ENCODE results near the gene GSK3A.
"Not testable (repeated sequence)": the region's sequence is repeated elsewhere in the genome, so short reads cannot be mapped to it uniquely, and the experiment has no call there.

GSK3A gene

GRCh38 chr19:42257842-42258241 lies 15.4 kb upstream of the GSK3A start:
- not testable (repeated sequence) for H3K9me3 ChIP-seq (ENCODE audit: control insufficient read depth, insufficient read depth, low read length); H3K9ac ChIP-seq (ENCODE audit: low read depth, low read length); H3K36me3 ChIP-seq (ENCODE audit: control insufficient read depth, insufficient read depth, low read length); H3K4me3 ChIP-seq (ENCODE audit: low read depth, low read length); H3K4me1 ChIP-seq (ENCODE audit: control insufficient read depth, insufficient read depth, low read length); H3K27me3 ChIP-seq (ENCODE audit: control insufficient read depth, insufficient read depth, low read length)

- H3K4me3 ChIP-seq (ENCODE audit: low read depth, low read length): peak overlapping the region; percentile 66
- H3K36me3 ChIP-seq (ENCODE audit: control insufficient read depth, insufficient read depth, low read length): no peaks in the 10 kb centered on the region
- no peaks in the 10 kb centered on the region for H3K9me3 ChIP-seq (ENCODE audit: control insufficient read depth, insufficient read depth, low read length)
- peak overlapping the region; percentile 47 for H3K9ac ChIP-seq (ENCODE audit: low read depth, low read length)
- no peaks in the 10 kb centered on the region for H3K27me3 ChIP-seq (ENCODE audit: control insufficient read depth, insufficient read depth, low read length)
- H3K4me1 ChIP-seq (ENCODE audit: control insufficient read depth, insufficient read depth, low read length): peaks cover 7% of the 10 kb centered on the region
Measured at GRCh38 chr19:42255766-42256745, 13.7 kb upstream of the GSK3A start.

- H3K9ac ChIP-seq (ENCODE audit: low read depth, low read length): peak within 1 kb of the TSS; percentile 54
- H3K36me3 ChIP-seq (ENCODE audit: control insufficient read depth, insufficient read depth, low read length): peaks cover 4% of the 10 kb centered on the region
- H3K4me3 ChIP-seq (ENCODE audit: low read depth, low read length): peak within 1 kb of the TSS; percentile 80
- H3K4me1 ChIP-seq (ENCODE audit: control insufficient read depth, insufficient read depth, low read length): peaks cover 7% of the 10 kb centered on the region
- no peaks in the 10 kb centered on the region for H3K9me3 ChIP-seq (ENCODE audit: control insufficient read depth, insufficient read depth, low read length)
- no peaks in the 10 kb centered on the region for H3K27me3 ChIP-seq (ENCODE audit: control insufficient read depth, insufficient read depth, low read length)
Measured at GRCh38 chr19:42254850-42255765, 12.7 kb upstream of the GSK3A start, which contains the start of gene ERF. ERF (minus strand) TSS chr19:42255128; CDS start chr19:42254999, 129 bp downstream.

GRCh38 chr19:42254089-42254849 lies 11.9 kb upstream of the GSK3A start:
- Histone ChIP-seq H3K4me3 (ENCODE audit: low read depth, low read length) (peak overlapping the region; percentile 80), H3K36me3 (ENCODE audit: control insufficient read depth, insufficient read depth, low read length) (peaks cover 12% of the 10 kb centered on the region), H3K4me1 (ENCODE audit: control insufficient read depth, insufficient read depth, low read length) (peaks cover 7% of the 10 kb centered on the region), H3K9ac (ENCODE audit: low read depth, low read length) (peak overlapping the region; percentile 54), H3K9me3 (ENCODE audit: control insufficient read depth, insufficient read depth, low read length) (no peaks in the 10 kb centered on the region), H3K27me3 (ENCODE audit: control insufficient read depth, insufficient read depth, low read length) (no peaks in the 10 kb centered on the region)

GRCh38 chr19:42253245-42254088 lies 11.1 kb upstream of the GSK3A start:
- H3K4me1 ChIP-seq (ENCODE audit: control insufficient read depth, insufficient read depth, low read length): peaks cover 7% of the 10 kb centered on the region
- H3K4me3 ChIP-seq (ENCODE audit: low read depth, low read length): peak overlapping the region; percentile 80
- peak overlapping the region; percentile 79 for H3K9ac ChIP-seq (ENCODE audit: low read depth, low read length)
- H3K9me3 ChIP-seq (ENCODE audit: control insufficient read depth, insufficient read depth, low read length): no peaks in the 10 kb centered on the region
- peaks cover 16% of the 10 kb centered on the region for H3K36me3 ChIP-seq (ENCODE audit: control insufficient read depth, insufficient read depth, low read length)
- H3K27me3 ChIP-seq (ENCODE audit: control insufficient read depth, insufficient read depth, low read length): no peaks in the 10 kb centered on the region

DNA sequence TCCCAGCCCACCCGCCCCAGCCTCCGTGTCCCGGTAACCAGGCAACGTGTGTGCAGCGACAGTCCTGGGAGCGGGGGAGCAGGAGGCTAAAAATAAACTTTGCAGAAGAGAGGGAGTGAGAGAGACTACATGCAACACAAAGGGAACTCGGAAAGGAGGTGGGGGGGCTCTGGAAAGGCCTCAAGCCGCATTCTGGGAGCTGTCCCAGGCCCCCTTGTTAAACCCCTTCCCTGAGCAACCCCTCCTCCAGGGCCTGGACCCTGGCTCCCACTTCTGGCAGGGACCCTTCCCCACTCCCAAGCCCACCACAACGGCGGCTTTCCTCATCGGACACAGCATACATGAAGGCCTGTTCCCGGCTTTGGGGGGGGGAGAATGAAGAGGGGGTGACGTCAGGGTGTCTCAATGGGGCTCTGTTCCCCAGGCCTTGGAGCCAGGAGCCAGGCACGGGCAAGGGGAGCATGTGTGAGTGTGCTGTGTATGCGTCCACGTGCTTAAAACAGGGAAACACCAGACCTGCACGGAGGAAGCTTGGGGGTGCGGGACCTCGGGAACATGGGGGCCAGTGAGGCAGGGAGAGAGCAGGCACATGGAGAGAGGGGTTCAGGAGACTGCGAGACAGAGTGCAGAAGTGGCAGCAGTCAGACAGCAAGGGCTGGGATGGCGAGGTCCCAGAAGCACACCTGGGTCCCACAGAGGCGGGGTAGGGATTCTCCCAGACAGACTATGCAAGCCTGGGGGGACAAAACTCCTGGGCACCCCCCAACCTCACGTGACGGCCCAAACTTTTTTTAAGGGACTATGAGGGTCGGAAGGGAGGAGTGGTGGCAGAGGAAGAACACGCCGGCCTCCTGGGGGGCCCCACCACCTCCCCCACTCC lies 10.2 kb upstream of the GSK3A start:
- Histone ChIP-seq H3K9me3 (ENCODE audit: control insufficient read depth, insufficient read depth, low read length) (no peaks in the 10 kb centered on the region), H3K4me3 (ENCODE audit: low read depth, low read length) (peak overlapping the region; percentile 80), H3K9ac (ENCODE audit: low read depth, low read length) (peak overlapping the region; percentile 79), H3K27me3 (ENCODE audit: control insufficient read depth, insufficient read depth, low read length) (no peaks in the 10 kb centered on the region), H3K4me1 (ENCODE audit: control insufficient read depth, insufficient read depth, low read length) (peaks cover 7% of the 10 kb centered on the region), H3K36me3 (ENCODE audit: control insufficient read depth, insufficient read depth, low read length) (peaks cover 16% of the 10 kb centered on the region)

GRCh38 chr19:42251572-42252358 lies 9.4 kb upstream of the GSK3A start:
- no peaks in the 10 kb centered on the region for H3K27me3 ChIP-seq (ENCODE audit: control insufficient read depth, insufficient read depth, low read length)
- H3K36me3 ChIP-seq (ENCODE audit: control insufficient read depth, insufficient read depth, low read length): peaks cover 16% of the 10 kb centered on the region
- H3K4me3 ChIP-seq (ENCODE audit: low read depth, low read length): peak overlapping the region; percentile 32
- no peaks in the 10 kb centered on the region for H3K9me3 ChIP-seq (ENCODE audit: control insufficient read depth, insufficient read depth, low read length)
- H3K4me1 ChIP-seq (ENCODE audit: control insufficient read depth, insufficient read depth, low read length): peaks cover 7% of the 10 kb centered on the region
- H3K9ac ChIP-seq (ENCODE audit: low read depth, low read length): peak overlapping the region; percentile 32

DNA sequence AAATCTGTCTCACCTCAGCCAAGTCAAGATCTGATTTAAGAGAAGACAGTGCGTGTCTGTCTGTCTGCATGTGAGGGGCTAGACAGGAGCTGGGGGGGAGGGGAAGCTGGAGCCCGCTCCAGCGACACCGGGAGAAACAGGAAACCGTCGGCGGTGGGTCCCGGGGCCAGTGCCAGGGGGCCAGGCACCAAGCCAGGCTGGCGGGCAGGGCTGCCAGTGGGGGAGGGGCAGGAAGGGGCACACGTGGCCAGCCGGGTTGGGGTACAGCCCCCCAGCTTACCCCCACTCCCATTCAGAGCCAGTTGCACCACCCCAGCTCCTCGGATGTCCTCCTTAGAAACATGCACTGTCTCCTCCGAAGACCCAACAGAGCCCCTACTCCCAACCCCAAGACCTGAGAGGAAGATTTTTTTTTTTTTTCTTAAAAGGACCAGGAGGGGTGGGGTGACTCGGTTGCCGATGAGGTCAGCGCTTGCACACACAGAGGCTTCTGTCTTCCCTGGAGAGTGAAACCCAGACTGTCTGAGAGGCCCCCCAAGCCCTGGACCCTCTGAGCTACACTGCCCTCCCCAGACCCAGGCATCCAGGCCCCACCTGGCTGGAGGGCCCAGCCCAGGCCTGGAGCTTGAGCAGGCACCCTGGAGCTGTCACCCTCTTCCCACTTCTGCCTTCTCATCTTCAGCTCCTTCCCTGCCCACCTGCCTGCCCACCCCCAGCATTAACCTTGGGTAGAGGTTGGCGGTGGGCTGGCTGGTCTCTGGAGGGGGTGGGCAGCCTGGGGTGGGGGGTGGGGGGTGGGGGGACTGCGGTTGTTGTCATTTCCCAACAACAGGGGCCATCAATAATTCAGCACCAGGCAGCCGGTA lies 8.5 kb upstream of the GSK3A start:
- Histone ChIP-seq H3K36me3 (ENCODE audit: control insufficient read depth, insufficient read depth, low read length) (peaks cover 16% of the 10 kb centered on the region), H3K4me3 (ENCODE audit: low read depth, low read length) (no peak overlapping the region), H3K9me3 (ENCODE audit: control insufficient read depth, insufficient read depth, low read length) (no peaks in the 10 kb centered on the region), H3K4me1 (ENCODE audit: control insufficient read depth, insufficient read depth, low read length) (peaks cover 13% of the 10 kb centered on the region), H3K9ac (ENCODE audit: low read depth, low read length) (no peak overlapping the region), H3K27me3 (ENCODE audit: control insufficient read depth, insufficient read depth, low read length) (no peaks in the 10 kb centered on the region)

DNA sequence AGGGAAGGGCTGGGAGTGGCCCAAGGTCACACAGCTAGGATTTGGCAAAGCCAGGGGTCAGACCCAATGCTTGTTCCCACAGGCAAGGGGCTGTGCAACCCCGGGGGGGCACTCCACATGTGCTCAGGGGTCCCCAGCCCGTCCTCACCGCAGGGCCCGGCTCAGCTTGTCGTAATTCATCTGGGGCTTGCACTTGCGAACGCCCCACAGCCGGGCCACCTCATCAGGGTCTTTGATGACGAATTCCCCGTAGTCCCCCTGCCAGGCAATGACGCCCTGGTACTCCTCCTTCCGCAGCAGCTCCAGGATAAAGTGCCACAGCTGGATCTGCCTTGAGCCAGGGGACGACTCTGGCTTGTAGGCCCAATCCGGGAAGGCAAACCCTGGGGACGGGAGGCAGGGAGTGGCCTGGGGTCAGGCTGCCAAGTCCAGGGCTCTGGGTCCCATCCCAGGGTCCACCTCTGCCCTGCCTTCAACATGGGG lies 7.8 kb upstream of the GSK3A start:
- peak overlapping the region; percentile 5 for H3K9ac ChIP-seq (ENCODE audit: low read depth, low read length)
- H3K4me1 ChIP-seq (ENCODE audit: control insufficient read depth, insufficient read depth, low read length): peaks cover 14% of the 10 kb centered on the region
- no peaks in the 10 kb centered on the region for H3K9me3 ChIP-seq (ENCODE audit: control insufficient read depth, insufficient read depth, low read length)
- H3K27me3 ChIP-seq (ENCODE audit: control insufficient read depth, insufficient read depth, low read length): no peaks in the 10 kb centered on the region
- peaks cover 16% of the 10 kb centered on the region for H3K36me3 ChIP-seq (ENCODE audit: control insufficient read depth, insufficient read depth, low read length)
- H3K4me3 ChIP-seq (ENCODE audit: low read depth, low read length): no peak overlapping the region
